Mucosa of rectum (tissue), 2 donors: ENCODE measurements around the gene FGF14.
"Not testable (repeated sequence)": the region's sequence is repeated elsewhere in the genome, so short reads cannot be mapped to it uniquely, and the experiment has no call there.

Experiments used
- H3K27ac ChIP-seq, 2 donors: one replicate each; pipeline ENCODE4 v1.7.0; 2013; ENCODE audit warnings: inconsistent platforms in 2 of 2, low read depth in 2 of 2, low read length in 2 of 2
- H3K27me3 ChIP-seq, 2 donors: one replicate each; pipeline ENCODE4 v1.7.0; 2013; ENCODE audit warnings: low read length in 2 of 2; ENCODE audit not compliant: control insufficient read depth in 2 of 2, insufficient read depth in 2 of 2
- H3K36me3 ChIP-seq, 2 donors: one replicate each; pipeline ENCODE4 v1.7.0; 2013; ENCODE audit warnings: low read length in 2 of 2; ENCODE audit not compliant: control insufficient read depth in 2 of 2, insufficient read depth in 2 of 2
- H3K4me1 ChIP-seq, 2 donors: one replicate each; pipeline ENCODE4 v1.7.0; 2013; ENCODE audit warnings: low read length in 2 of 2, mild to moderate bottlenecking in 1 of 2; ENCODE audit not compliant: control insufficient read depth in 2 of 2, insufficient read depth in 2 of 2
- H3K4me3 ChIP-seq, 2 donors: one replicate each; pipeline ENCODE4 v1.7.0; 2013; ENCODE audit warnings: low read length in 2 of 2
- H3K9ac ChIP-seq, 2 donors: one replicate each; pipeline ENCODE4 v1.7.0; 2013; ENCODE audit warnings: low read length in 2 of 2, low read depth in 1 of 2, mild to moderate bottlenecking in 1 of 2
- H3K9me3 ChIP-seq, 2 donors: one replicate each; pipeline ENCODE4 v1.7.0; 2013; ENCODE audit warnings: low read length in 2 of 2; ENCODE audit not compliant: control insufficient read depth in 2 of 2
- donor health status: healthy.
- donor health status: Normal muscosa, but diverticular disease.

The FGF14 gene

DNA sequence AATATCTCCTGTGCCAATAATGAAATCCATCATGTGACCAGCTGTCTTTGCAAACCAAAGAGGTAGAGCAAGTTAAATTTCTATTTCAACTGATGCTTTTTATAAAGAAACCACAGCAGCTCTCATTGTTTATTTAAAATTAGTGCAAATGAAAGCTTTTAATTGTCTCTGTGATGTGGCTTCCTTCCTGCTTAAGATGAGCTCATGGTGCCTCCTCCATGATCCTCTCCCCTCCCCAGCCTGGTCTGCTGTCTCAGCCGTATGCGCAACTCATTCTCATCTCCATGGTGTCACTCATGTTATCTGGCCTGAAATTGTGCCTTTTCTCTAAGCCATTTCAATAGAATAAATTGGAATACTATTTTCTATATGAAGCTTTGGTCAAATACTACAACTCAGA is 270.6 kb downstream of the FGF14 start:
- no peak overlapping the region for H3K27ac ChIP-seq
- H3K9ac ChIP-seq = no peak overlapping the region
- H3K27me3 ChIP-seq = no peaks in the 10 kb centered on the region
- no peaks in the 10 kb centered on the region for H3K9me3 ChIP-seq
- no peaks in the 10 kb centered on the region for H3K4me1 ChIP-seq
- no peak overlapping the region for H3K4me3 ChIP-seq
- H3K36me3 ChIP-seq = no peaks in the 10 kb centered on the region

DNA sequence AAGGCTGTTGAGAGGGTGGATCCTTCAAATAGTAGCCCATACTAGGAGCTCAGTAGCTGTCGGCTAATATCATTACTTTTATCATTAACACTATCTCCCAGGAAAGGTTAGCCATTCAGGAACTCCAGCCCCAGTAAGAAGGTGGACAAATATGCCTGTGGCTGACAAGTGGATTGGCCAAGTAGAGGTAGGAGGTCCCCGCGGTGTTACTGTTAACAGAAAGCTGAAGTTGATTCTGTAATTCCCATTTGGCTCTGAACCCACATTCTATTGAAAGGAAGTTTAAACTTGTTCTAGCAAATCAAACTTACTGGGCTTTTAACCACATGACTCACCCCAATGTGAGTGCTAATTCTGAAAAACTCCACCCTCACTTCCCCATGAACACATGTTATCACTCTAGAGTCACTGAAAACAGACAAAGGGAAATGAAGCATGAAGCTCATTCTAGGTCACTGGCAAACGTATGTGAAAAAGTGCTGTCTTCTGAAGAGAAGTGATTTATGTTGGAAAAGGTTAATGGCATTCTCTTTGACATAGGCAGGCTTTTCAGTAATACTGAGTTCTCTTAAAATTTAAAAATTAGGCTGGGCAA is 273.5 kb downstream of the FGF14 start:
- no peaks in the 10 kb centered on the region for H3K36me3 ChIP-seq
- H3K4me1 ChIP-seq = no peaks in the 10 kb centered on the region
- H3K9ac ChIP-seq = no peak overlapping the region
- no peak overlapping the region for H3K4me3 ChIP-seq
- H3K27me3 ChIP-seq = no peaks in the 10 kb centered on the region
- no peak overlapping the region for H3K27ac ChIP-seq
- H3K9me3 ChIP-seq = no peaks in the 10 kb centered on the region

DNA sequence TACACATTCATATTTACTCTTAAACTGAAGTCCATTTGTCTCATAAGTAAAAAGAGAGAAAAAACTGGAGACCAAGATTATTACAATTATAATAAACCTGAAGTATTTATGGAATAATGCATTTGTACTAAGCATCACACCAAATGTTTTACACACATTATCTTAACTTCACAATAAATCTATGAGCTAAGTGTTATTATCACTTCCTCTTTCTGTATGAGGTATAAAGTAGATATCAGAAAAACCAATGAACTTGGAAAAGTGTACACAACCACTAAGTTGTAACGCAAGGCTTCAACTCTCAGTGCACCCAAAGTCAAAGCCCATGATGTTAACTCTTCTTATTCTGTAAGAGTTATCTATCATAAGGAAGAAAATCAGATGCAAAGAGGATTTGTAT is 274.7 kb downstream of the FGF14 start:
- Histone ChIP-seq H3K36me3 (no peaks in the 10 kb centered on the region), H3K27ac (no peak overlapping the region), H3K4me1 (no peaks in the 10 kb centered on the region), H3K27me3 (no peaks in the 10 kb centered on the region), H3K9me3 (no peaks in the 10 kb centered on the region), H3K9ac (no peak overlapping the region), H3K4me3 (no peak overlapping the region)

DNA sequence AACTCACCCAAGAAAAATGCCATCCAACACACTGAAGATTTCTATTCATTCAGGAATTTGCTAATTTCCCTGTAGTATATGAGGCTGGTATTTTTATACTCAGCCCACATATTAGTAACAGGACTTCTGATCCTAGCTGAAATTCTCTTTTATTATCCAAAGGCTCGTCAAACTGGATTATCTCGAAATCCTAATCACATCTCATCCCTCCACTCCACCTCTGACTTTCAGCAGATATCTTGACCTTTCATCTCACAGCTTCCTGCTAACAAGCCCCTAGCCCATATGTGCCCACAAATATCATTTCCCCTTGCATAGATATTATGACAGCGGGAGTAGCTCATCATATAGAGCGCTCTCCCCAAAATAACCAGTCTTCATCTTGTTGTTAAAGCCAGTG is 279.7 kb downstream of the FGF14 start:
- Histone ChIP-seq H3K9ac (no peak overlapping the region), H3K9me3 (no peaks in the 10 kb centered on the region), H3K27me3 (no peaks in the 10 kb centered on the region)

GRCh38 chr13:102117175-102117831 is 284.5 kb downstream of the FGF14 start:
- no peaks in the 10 kb centered on the region for H3K4me1 ChIP-seq
- no peak overlapping the region for H3K9ac ChIP-seq
- H3K27me3 ChIP-seq = no peaks in the 10 kb centered on the region
- no peak overlapping the region for H3K27ac ChIP-seq
- no peak overlapping the region for H3K4me3 ChIP-seq
- H3K9me3 ChIP-seq = no peaks in the 10 kb centered on the region
- no peaks in the 10 kb centered on the region for H3K36me3 ChIP-seq

More for the DNA sequence above, 279.7 kb downstream of the FGF14 start:
- Histone ChIP-seq H3K4me3 (no peak overlapping the region), H3K36me3 (no peaks in the 10 kb centered on the region), H3K4me1 (no peaks in the 10 kb centered on the region), H3K27ac (no peak overlapping the region)

GRCh38 chr13:102103469-102103868 is 298.4 kb downstream of the FGF14 start:
- Histone ChIP-seq H3K4me3 (no peak overlapping the region), H3K4me1 (no peaks in the 10 kb centered on the region), H3K36me3 (no peaks in the 10 kb centered on the region), H3K9ac (no peak overlapping the region), H3K27me3 (no peaks in the 10 kb centered on the region), H3K9me3 (no peaks in the 10 kb centered on the region), H3K27ac (no peak overlapping the region)

DNA sequence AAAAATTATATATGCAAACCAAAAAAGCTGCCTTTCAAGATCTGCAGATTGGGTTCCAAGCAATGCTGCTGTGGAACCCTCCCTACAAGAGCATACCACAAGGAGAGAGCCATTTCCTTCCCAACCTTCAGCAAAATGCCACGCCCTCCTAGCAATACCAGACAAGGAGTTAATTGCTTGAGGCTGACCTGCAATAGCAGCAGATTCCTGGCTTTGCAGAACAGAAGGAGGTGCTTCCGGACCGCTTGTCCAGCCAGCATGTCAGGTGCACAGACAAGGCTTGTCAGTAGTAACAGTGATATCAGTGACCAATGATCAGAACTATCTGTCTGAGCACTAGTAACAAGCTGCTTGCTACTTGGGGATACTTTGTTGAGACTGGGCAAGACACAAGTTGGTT is 301.6 kb downstream of the FGF14 start:
- H3K36me3 ChIP-seq = no peaks in the 10 kb centered on the region
- no peak overlapping the region for H3K27ac ChIP-seq
- no peaks in the 10 kb centered on the region for H3K27me3 ChIP-seq
- no peak overlapping the region for H3K4me3 ChIP-seq
- H3K9me3 ChIP-seq = no peaks in the 10 kb centered on the region
- H3K4me1 ChIP-seq = no peaks in the 10 kb centered on the region
- no peak overlapping the region for H3K9ac ChIP-seq

DNA sequence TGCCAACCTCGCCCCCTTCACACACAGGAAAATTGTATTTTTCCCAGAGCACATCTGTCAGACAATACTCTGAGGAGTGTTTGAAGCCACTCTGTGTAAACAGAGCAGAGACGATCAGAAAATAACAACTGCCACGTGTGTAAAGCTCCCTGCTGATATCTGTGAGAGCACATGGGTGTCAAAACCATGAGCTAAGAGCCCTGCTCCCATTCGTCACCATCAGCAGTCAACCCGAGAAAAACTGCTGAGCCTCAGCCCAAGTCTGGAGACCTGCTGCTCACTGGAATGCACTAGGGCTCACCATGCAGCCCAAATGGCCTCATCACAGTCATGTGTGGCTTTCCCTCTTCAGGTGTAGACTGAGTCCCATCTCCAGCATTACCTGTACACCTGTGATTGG is 304.1 kb downstream of the FGF14 start:
- Histone ChIP-seq H3K9ac (no peak overlapping the region), H3K9me3 (no peaks in the 10 kb centered on the region), H3K36me3 (no peaks in the 10 kb centered on the region), H3K27me3 (no peaks in the 10 kb centered on the region), H3K4me1 (no peaks in the 10 kb centered on the region), H3K27ac (no peak overlapping the region), H3K4me3 (no peak overlapping the region)

- not testable (repeated sequence) for H3K27me3 ChIP-seq, H3K9me3 ChIP-seq, H3K4me3 ChIP-seq, H3K27ac ChIP-seq, H3K4me1 ChIP-seq, H3K36me3 ChIP-seq, H3K9ac ChIP-seq
These were observed 308.6 kb downstream of the FGF14 start for GRCh38 chr13:102093288-102093687.

- no peaks in the 10 kb centered on the region for H3K36me3 ChIP-seq
- no peak overlapping the region for H3K27ac ChIP-seq
- H3K4me3 ChIP-seq = no peak overlapping the region
- H3K9me3 ChIP-seq = no peaks in the 10 kb centered on the region
- no peak overlapping the region for H3K9ac ChIP-seq
- no peaks in the 10 kb centered on the region for H3K27me3 ChIP-seq
- no peaks in the 10 kb centered on the region for H3K4me1 ChIP-seq
These were observed 310.6 kb downstream of the FGF14 start for GRCh38 chr13:102091231-102091630.
